ENCODE results near the gene PCDHB9. TPM values are rescaled to one million over a fixed set of nuclear protein-coding genes. Genes with fewer than 3 reads are reported as not detected.

PCDHB9 gene
- 0.56 and 1.0 TPM in 2 replicates for total RNA-seq

GRCh38 chr5:141186897-141187512 lies at the start of gene PCDHB9:
Gene PCDHB9 (plus strand): TSS chr5:141187161. CDS start chr5:141187319, 158 bp downstream.

GRCh38 chr5:141149812-141150211 lies 37.1 kb upstream of the PCDHB9 start, which contains the start of gene PCDHB6:
Gene PCDHB6 (plus strand): TSS chr5:141150057. CDS start chr5:141150258, 201 bp downstream.

DNA sequence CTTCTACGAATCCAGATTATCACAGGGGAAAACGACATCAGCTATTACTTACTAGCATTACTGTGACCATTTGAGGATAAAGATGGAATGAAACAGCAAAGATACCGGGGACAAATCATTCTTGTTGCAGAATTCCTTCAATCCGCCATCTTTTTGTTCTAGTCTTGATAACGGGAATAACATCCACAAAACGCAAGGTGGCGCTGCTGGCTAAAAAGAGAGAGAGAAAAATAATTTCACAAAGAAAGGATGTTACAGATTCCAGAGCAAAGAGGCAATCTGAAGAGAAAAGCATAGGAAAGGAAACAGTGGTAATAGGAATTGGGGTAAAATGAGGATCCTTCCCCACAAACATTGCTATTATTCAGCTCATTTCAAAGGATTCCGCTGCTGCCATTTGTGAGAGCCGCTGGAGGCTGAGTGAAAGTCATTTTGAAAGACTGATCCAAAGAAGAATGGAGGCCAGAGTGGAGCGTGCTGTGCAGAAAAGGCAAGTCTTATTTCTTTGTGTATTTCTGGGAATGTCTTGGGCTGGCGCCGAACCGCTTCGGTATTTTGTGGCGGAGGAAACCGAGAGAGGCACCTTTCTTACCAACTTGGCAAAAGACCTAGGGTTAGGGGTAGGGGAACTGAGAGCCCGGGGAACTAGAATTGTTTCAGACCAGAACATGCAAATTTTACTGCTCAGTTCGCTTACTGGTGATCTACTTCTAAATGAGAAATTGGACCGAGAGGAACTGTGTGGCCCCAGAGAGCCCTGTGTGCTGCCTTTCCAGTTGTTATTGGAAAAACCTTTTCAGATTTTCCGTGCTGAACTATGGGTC lies 14.4 kb upstream of the PCDHB9 start, which contains the start of gene PCDHB7:
Gene PCDHB7 (plus strand): TSS at position 264 of the 824 bp plus-strand sequence. CDS start 192 bp downstream, at position 456.

GRCh38 chr5:141177577-141178191 lies 9.3 kb upstream of the PCDHB9 start, which contains the start of gene PCDHB8:
Gene PCDHB8 (plus strand): TSS chr5:141177790. CDS start chr5:141178035, 245 bp downstream.

GRCh38 chr5:141182248-141182647 lies 4.7 kb upstream of the PCDHB9 start, which contains the start of gene PCDHB16:
Gene PCDHB16 (plus strand): TSS chr5:141182387. CDS start chr5:141182560, 173 bp downstream.

DNA sequence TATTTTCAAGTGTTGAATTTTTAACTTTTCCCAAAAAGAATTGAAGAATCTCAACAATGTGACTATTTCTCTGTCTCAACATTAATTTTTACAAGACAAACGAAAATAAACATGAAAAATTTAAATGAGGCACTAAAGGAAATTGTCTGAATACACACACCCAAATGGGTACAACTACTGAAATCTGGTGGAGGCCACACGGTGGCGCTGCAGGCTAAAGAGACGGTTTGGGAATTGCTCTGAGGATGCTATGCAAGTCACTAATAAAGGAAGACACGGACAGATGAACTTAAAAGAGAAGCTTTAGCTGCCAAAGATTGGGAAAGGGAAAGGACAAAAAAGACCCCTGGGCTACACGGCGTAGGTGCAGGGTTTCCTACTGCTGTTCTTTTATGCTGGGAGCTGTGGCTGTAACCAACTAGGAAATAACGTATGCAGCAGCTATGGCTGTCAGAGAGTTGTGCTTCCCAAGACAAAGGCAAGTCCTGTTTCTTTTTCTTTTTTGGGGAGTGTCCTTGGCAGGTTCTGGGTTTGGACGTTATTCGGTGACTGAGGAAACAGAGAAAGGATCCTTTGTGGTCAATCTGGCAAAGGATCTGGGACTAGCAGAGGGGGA lies 5.3 kb downstream of the PCDHB9 start, which contains the start of gene PCDHB10:
Gene PCDHB10 (plus strand): TSS at position 244 of the 616 bp plus-strand sequence. CDS start 200 bp downstream, at position 444.

DNA sequence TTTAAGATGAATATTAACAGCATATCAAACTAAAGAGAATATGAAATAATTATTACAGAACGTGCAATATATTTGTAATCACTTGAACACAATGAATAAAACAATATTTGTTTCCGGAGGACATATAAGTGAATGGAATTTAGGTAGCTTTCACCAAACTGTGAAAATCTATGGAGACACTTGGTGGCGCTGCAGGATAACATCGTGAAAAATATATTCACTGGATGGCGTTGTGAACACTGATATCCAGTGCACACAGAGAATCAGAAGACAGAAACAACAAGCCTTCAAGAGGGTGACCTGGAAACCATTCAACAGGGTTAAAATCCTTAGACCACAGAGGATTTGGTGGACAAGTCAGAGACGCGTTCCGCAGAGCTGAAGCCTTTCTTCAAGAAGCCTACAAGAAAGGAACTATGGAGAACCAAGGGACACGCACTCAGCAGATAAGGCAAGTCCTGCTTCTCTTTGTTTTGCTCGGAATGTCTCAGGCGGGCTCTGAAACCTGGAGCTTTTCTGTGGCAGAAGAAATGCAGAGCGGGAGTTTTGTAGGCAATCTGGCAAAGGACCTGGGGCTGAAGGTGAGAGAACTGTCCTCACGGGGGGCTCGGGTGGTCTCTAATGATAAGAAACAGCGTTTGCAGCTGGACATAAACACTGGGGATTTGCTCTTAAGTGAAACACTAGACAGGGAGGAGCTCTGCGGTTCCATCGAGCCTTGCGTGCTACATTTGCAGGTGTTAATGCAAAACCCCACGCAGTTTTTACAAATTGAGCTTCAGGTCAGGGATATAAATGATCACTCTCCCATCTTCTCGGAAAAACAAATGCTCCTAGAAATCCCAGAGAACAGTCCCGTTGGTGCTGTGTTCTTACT lies 12.6 kb downstream of the PCDHB9 start, which contains the start of gene PCDHB11:
Gene PCDHB11 (plus strand): TSS at position 269 of the 877 bp plus-strand sequence. CDS start 148 bp downstream, at position 417.

GRCh38 chr5:141208478-141208877 lies 21.5 kb downstream of the PCDHB9 start, which contains the start of gene PCDHB12:
Gene PCDHB12 (plus strand): TSS chr5:141208719. CDS start chr5:141208908, 189 bp downstream.

GRCh38 chr5:141213656-141214339 lies 26.8 kb downstream of the PCDHB9 start, which contains the start of gene PCDHB13:
Gene PCDHB13 (plus strand): TSS chr5:141213919. CDS start chr5:141214124, 205 bp downstream.

DNA sequence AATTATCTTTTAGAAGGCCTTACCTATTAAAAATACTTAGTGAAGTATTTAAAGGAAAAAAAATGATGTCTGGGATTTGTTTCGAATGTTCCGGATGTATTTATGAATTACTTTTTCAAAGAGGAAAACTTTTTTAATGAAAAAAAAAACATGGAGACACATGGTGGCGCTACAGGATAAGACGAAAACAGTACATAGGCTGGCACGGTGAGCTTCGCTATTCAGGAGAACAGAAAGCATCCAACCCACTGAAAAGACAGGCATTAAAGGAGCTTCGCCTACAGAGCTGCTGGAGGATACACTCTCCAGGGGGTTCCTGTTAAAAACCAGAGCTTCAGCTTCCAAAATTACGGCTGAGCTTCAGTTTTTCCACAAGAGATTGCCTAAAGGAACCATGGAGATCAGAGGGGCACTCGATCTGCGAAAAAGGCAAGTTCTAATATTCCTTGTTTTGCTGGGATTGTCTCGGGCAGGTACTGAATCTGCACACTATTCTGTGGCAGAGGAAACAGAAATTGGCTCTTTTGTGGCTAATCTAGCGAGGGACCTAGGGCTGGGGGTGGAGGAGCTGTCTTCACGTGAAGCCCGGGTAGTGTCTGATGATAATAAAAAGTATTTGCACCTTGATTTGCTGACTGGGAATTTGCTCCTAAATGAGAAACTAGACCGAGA lies 36.3 kb downstream of the PCDHB9 start, which contains the start of gene PCDHB14:
Gene PCDHB14 (plus strand): TSS at position 232 of the 672 bp plus-strand sequence. CDS start 163 bp downstream, at position 395.

Other genes with a start within 250 kb of the PCDHB9 start
- gene PCDHAC2, start 220.7 kb upstream of the PCDHB9 start, total RNA-seq, result 0.12 and 0.15 TPM in 2 replicates
- not detected in 2 replicates for gene PCDHB1, start 135.8 kb upstream of the PCDHB9 start, total RNA-seq
- gene PCDHB2, start 92.5 kb upstream of the PCDHB9 start, total RNA-seq, result 1.9 TPM in 2 replicates
- gene PCDHB3, start 86.7 kb upstream of the PCDHB9 start, total RNA-seq, result 0.34 and 1.1 TPM in 2 replicates
- 0.64 and 0.75 TPM in 2 replicates for gene PCDHB4, start 65.3 kb upstream of the PCDHB9 start, total RNA-seq
- 1.1 and 2.2 TPM in 2 replicates for gene PCDHB5, start 52.0 kb upstream of the PCDHB9 start, total RNA-seq
- gene PCDHB6, start 37.1 kb upstream of the PCDHB9 start, total RNA-seq, result 0.06 and 0.39 TPM in 2 replicates
- gene PCDHB7, start 14.5 kb upstream of the PCDHB9 start, total RNA-seq, result 1.2 and 1.3 TPM in 2 replicates
- gene PCDHB8, start 9.4 kb upstream of the PCDHB9 start, total RNA-seq, result 0.12 and 1.1 TPM in 2 replicates
- 0.81 and 1.0 TPM in 2 replicates for gene PCDHB16, start 4.8 kb upstream of the PCDHB9 start, total RNA-seq
- gene PCDHB10, start 5.2 kb downstream of the PCDHB9 start, total RNA-seq, result 0.56 and 1.2 TPM in 2 replicates
- gene PCDHB11, start 12.5 kb downstream of the PCDHB9 start, total RNA-seq, result 0.34 and 0.62 TPM in 2 replicates
- 0.29 and 0.56 TPM in 2 replicates for gene PCDHB12, start 21.6 kb downstream of the PCDHB9 start, total RNA-seq
- 1.4 and 1.7 TPM in 2 replicates for gene PCDHB13, start 26.8 kb downstream of the PCDHB9 start, total RNA-seq
- gene PCDHB14, start 36.2 kb downstream of the PCDHB9 start, total RNA-seq, result 1.2 and 2.5 TPM in 2 replicates
- 1.6 and 1.7 TPM in 2 replicates for gene PCDHB15, start 58.2 kb downstream of the PCDHB9 start, total RNA-seq
- 0.12 TPM in 1 of 2 replicates, not detected in the other for gene SLC25A2, start 116.9 kb downstream of the PCDHB9 start, total RNA-seq
- gene TAF7, start 133.6 kb downstream of the PCDHB9 start, total RNA-seq, result 47.1 and 52.2 TPM in 2 replicates
- gene PCDHGA1, start 143.4 kb downstream of the PCDHB9 start, total RNA-seq, result 0.19 and 1.3 TPM in 2 replicates
- 3.5 and 5.2 TPM in 2 replicates for gene PCDHGA2, start 151.6 kb downstream of the PCDHB9 start, total RNA-seq
- gene PCDHGA3, start 156.7 kb downstream of the PCDHB9 start, total RNA-seq, result 5.1 and 8.1 TPM in 2 replicates
- 1.6 and 2.6 TPM in 2 replicates for gene PCDHGB1, start 162.9 kb downstream of the PCDHB9 start, total RNA-seq
- 5.8 and 6.8 TPM in 2 replicates for gene PCDHGA4, start 167.9 kb downstream of the PCDHB9 start, total RNA-seq
- 4.5 and 6.7 TPM in 2 replicates for gene PCDHGB2, start 172.8 kb downstream of the PCDHB9 start, total RNA-seq
- gene PCDHGA5, start 177.0 kb downstream of the PCDHB9 start, total RNA-seq, result 3.0 and 3.1 TPM in 2 replicates
- gene PCDHGB3, start 183.1 kb downstream of the PCDHB9 start, total RNA-seq, result 3.2 and 3.8 TPM in 2 replicates
- 6.9 and 10.2 TPM in 2 replicates for gene PCDHGA6, start 186.7 kb downstream of the PCDHB9 start, total RNA-seq
- gene PCDHGA7, start 195.6 kb downstream of the PCDHB9 start, total RNA-seq, result 9.9 and 10.7 TPM in 2 replicates
- gene PCDHGB4, start 200.5 kb downstream of the PCDHB9 start, total RNA-seq, result 14.1 and 14.6 TPM in 2 replicates
- gene PCDHGA8, start 205.5 kb downstream of the PCDHB9 start, total RNA-seq, result 1.4 and 1.5 TPM in 2 replicates
- 32.0 and 38.0 TPM in 2 replicates for gene PCDHGB5, start 210.8 kb downstream of the PCDHB9 start, total RNA-seq
- gene PCDHGA9, start 215.6 kb downstream of the PCDHB9 start, total RNA-seq, result 5.3 and 6.2 TPM in 2 replicates
- gene PCDHGB6, start 220.9 kb downstream of the PCDHB9 start, total RNA-seq, result 2.6 and 3.6 TPM in 2 replicates
- 8.7 and 11.3 TPM in 2 replicates for gene PCDHGA10, start 225.8 kb downstream of the PCDHB9 start, total RNA-seq
- 19.9 and 21.6 TPM in 2 replicates for gene PCDHGB7, start 230.5 kb downstream of the PCDHB9 start, total RNA-seq
- gene PCDHGA11, start 233.9 kb downstream of the PCDHB9 start, total RNA-seq, result 15.6 and 18.8 TPM in 2 replicates
- 41.9 and 43.9 TPM in 2 replicates for gene PCDHGA12, start 243.3 kb downstream of the PCDHB9 start, total RNA-seq

Measured in cardiac ventricle fibroblast (primary cell).